GM12874 (cell line): ENCODE measurements around the gene MT2A.
A peak's percentile ranks its signal among the peaks of the same experiment; 100 is the strongest.

Experiments used
- TF ChIP-seq, protein P1 (sequence below): IDR thresholded peaks from 2 replicates; pipeline ENCODE4 v1.5.1; 2011; ENCODE audit warnings: low read depth, mild to moderate bottlenecking, control low read depth, low read length, moderate library complexity; ENCODE audit not compliant: insufficient read depth

Gene MT2A

DNA sequence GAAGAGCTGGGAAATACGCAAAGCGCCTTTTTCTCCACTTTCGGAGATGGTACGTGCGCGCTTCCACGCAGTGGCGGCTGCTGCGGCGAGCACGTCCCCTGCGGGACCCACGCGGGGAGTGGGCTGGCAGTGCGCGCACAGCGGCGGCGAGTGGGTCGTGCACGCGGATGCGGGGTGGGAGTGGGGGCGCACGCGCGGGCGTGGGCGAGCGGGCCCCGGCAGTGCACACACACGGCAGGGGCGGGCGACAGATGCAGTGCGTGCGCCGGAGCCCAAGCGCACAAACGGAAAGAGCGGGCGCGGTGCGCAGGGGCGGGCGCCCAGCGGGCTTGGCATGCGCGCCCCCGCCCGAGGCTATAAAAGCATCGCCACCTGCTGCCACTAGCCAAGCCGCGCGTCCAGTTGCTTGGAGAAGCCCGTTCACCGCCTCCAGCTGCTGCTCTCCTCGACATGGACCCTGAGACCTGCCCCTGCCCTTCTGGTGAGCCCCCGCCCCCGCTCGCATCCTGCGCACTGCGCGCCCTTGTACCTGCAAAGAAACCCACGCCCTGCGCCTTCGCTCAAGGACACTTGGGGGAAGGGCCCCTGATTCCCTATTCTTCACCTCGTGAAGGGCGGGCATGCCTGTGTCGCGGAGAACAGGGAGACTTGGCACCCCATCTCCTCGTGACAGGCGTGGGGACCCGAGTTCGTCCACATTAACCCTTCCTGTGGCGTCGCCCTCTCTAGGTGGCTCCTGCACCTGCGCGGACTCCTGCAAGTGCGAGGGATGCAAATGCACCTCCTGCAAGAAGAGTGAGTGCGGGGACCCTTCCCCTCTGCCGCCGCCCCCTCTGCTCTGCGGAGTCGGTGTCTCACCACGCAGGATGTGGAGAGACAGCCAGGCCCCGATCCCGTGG is 19.0 kb upstream of the MT2A start, which contains the start of gene MT3:
MT3 (plus strand) TSS at position 388 of the 899 bp plus-strand sequence; CDS start at position 451, 63 bp downstream.
- TF ChIP-seq, protein P1, sequence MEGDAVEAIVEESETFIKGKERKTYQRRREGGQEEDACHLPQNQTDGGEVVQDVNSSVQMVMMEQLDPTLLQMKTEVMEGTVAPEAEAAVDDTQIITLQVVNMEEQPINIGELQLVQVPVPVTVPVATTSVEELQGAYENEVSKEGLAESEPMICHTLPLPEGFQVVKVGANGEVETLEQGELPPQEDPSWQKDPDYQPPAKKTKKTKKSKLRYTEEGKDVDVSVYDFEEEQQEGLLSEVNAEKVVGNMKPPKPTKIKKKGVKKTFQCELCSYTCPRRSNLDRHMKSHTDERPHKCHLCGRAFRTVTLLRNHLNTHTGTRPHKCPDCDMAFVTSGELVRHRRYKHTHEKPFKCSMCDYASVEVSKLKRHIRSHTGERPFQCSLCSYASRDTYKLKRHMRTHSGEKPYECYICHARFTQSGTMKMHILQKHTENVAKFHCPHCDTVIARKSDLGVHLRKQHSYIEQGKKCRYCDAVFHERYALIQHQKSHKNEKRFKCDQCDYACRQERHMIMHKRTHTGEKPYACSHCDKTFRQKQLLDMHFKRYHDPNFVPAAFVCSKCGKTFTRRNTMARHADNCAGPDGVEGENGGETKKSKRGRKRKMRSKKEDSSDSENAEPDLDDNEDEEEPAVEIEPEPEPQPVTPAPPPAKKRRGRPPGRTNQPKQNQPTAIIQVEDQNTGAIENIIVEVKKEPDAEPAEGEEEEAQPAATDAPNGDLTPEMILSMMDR = no peak

- TF ChIP-seq, protein P1 = no peak
Measured at GRCh38 chr16:56591377-56592060, 16.9 kb upstream of the MT2A start.

DNA sequence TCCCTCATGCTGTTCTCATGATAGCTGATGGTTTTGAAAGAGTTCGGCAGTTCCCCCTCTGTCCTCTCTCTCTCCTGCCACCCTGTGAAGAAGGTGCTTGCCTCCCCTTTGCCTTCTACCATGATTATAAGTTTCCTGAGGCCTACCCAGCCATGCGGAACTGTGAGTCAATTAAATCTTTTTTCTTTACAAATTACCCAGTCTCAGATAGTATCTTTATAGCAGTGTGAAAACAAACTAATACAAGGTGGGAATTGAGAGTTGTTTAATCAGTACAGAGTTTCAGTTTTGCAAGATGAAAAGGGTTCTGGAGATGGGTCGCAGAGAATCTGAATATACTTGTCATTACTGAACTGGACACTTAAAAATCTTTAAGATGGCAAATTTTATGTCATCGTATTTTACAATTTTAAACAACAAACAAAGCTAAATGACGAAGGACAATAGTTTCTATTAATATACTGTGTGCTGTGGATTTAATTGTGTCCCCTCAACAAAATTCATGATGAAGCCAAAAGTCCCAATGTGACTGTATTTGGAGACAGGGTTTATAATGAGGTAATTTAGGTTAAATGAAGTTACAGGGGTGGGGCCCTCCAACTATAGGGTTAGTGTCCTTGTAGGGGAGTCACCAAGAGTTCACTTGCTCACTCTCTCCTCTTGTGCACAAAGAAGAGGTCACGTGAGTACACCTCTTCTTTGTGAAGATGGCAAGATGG is 14.7 kb upstream of the MT2A start:
- TF ChIP-seq, protein P1 = no peak

DNA sequence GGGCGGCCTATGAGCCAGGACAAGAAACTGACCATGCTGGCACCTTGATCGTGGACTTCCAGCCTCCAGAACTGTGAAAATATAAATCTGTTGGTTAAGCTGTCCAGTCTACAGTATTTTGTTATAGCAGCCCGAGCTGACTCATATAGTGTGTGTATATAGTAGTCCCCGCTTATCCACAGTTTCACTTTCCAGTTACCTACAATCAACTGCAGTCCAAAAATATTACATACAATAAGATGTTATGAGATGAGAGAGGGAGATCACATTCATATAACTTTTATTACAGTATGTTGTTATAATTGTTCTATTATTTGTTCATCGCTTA is 14.1 kb upstream of the MT2A start:
- TF ChIP-seq, protein P1 = no peak

- TF ChIP-seq, protein P1 = peak; percentile 59; the same call in 1 of the 2 replicates
Measured at GRCh38 chr16:56600398-56600999, 7.9 kb upstream of the MT2A start.

GRCh38 chr16:56601325-56601724 is 7.1 kb upstream of the MT2A start:
- TF ChIP-seq, protein P1 = no peak
